Inflammatory macrophage treated with lipopolysaccharide for 4 hours (primary cell): ENCODE measurements around the gene MIF4GD.
"Not testable (repeated sequence)": the region's sequence is repeated elsewhere in the genome, so short reads cannot be mapped to it uniquely, and the experiment has no call there.

Experiments used
- DNase-seq: peaks from one replicate; pipeline ENCODE4 v3.0.0-alpha.2; 2020

MIF4GD gene

GRCh38 chr17:75257228-75257627 lies 13.8 kb downstream of the MIF4GD start:
- DNase-seq, result not testable (repeated sequence)

DNA sequence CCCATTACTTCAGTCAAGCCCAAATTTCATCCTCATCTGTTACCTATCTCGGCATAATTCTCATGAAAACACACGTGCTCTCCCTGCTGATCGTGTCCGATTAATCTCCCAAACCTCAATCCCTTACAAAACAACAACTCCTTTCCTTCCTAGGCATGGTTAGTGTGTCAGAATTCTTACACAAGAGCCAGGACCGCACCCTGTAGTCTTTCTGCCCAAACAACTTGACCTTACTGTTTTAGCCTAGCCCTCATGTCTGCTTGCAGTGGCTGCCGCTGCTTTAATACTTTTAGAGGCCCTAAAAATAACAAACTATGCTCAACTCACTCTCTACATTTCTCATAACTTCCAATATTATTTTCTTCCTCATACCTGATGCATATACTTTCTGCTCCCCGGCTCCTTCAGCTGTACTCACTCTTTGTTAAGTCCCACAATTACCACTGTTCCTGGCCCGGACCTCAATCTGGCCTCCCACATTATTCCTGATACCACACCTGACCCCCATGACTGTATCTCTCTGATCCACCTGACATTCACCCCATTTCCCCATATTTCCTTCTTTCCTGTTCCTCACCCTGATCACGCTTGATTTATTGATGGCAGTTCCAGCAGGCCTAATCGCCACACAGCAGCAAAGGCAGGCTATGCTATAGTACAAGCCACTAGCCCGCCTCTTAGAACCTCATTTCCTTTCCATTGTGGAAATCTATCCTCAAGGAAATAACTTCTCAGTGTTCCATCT lies 14.9 kb downstream of the MIF4GD start:
- DNase-seq, result peak; percentile 29

DNA sequence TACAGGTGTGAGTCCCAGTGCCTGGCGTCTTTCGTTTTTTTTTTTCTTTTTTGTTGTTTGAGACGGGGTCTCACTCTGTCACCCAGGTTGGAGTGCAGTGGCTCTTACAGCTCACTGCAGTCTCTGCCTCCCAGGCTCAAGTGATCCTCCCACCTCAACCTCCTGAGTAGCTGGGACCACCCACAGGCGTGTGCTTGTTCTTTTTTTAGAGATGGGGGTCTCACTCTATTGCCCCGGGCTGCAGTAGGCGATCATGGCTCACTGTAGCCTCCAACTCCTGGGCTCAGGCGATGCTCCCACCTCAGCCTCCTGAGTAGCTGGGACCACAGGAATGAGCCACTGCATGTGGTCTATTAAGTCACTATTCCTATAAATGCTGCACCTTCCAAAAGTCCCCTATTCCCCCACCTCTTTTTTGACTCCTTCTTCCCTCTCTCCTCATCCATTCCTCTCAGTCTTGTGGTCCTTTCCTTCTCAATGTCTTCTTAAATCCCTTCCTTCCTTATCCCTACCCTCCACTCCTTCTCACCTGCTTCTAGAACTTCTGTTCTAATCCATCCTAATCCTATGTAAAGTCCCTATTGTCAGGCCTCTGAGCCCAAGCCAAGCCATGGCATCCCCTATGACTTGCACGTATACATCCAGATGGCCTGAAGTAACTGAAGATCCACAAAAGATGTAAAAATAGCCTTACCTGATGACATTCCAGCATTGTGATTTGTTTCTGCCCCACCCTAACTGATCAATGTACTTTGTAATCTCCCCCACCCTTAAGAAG lies 18.8 kb downstream of the MIF4GD start:
- no peak for DNase-seq

- peak; percentile 74 for DNase-seq
Measured at GRCh38 chr17:75250009-75250471, 21.0 kb downstream of the MIF4GD start.

DNA sequence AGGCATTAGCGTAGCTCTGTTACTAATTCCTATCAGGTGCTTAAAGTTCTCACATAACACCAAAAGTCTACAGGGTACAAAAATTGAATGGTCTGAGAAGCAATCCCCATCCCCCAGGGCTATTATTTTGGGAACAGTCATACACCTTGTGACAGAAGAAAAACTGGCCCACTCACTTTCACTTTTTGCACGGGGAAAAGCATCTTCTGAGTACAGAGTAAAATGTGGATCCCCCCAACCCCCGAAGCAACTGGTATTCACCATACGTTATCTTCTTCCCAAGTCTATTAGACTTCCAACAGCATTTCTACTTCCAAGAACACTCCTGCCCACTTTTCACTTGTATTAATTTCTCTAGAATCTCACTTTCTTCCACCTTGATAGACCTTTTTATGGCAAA lies 21.5 kb downstream of the MIF4GD start:
- DNase-seq, result no peak

DNA sequence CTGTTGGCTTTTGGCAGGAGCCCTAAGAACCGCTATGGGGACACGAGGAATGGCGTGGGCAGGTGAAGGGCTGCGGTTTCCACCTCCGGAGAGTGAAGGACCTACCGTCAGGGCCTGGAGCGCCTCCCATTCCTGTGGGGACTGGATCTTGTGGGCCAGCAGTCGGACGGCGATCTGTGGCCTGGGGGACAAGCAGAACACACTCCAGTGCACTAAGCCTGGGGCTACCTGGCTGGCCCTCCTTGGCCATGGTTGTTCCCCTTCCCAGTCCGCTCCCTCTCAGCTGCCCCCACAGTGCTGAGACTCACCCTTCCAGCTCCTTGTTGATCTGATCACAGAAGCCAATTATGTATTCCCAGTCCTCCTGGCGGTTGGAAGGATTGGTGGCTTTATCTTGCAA lies 24.6 kb downstream of the MIF4GD start:
- no peak for DNase-seq

GRCh38 chr17:75245011-75245410 lies 26.0 kb downstream of the MIF4GD start:
- no peak for DNase-seq

DNA sequence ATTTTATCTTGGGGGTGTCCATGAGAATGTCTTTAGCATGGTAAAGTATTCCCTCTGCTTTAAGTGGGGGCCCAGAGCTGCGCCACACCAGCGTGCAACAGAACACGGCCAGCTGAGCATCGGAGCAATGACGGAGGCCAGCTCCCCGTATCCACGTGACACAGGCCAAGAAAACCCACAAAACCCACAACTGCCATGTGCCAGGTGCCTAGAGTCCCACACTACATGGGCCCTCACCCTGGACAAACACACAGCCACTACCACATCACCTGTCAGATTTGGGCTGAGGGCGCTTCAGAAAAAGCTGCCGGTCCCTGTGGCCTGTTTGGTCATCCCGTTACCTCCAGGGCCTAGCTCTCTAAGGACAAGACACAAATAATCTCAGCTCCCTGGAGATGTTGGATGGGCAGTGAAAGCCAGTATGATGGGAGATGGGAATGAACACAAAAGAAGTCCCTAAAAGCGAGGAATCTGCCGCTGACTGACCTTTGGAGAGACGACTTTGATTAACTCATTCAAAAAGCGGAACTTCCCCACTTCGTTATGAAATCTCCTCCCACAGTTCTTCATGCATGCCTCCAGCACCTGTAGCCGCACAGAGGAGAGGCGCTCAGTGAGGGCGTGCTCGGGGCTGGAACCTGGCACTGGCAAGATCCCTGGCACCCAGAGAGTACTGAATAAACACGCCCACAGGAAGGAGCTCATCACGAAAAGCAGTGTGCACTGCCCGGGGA lies 26.7 kb downstream of the MIF4GD start:
- DNase-seq, result peak; percentile 83

DNA sequence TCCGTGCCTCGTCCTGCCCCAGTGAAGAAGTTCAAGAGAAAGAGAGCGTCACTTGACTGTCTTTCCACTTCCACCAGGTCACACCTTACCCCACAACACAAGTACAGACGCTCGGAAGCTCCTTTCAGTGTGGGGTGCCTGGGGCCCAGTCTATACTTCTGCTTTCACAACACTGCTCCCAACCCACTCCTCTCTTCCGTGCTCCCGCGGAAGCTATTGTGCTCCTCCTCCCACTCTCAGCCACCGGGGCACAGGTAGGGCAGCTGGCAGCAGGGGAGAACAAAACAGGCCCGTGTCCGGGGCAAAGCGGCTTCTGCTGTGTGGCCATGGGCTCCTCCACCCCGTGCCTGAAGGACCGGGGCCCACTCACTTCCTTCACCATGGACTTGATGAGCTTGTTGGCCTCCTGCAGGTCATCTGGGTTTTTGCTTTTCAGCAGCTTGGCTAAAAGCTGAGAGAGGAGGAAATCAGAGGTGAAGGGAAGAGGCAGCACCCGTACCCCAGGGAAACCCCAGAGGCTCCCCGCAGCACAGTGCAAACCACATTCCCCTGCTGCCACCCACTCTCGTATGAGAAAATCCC lies 28.5 kb downstream of the MIF4GD start:
- peak; percentile 12 for DNase-seq

- DNase-seq, result no peak
Measured at GRCh38 chr17:75241996-75242460, 29.0 kb downstream of the MIF4GD start.

DNA sequence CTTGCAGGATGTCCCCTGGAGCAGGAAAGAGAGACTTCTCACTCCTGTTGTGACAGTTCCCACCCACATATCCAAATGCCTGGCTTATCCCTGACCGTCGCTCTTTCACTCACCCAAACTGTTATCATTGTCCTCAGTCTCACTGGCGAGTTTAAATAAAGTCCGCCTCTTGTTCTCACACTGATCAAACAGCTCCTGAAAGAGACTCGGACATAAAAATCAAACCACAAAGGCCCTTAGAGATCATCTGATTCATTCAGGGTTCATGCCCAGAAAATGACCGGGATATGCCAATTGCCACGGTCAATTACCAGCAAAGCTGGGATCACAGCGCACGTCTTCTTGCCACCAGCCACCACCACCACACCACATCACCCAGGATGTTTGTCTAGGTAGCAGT lies 29.5 kb downstream of the MIF4GD start:
- no peak for DNase-seq

DNA sequence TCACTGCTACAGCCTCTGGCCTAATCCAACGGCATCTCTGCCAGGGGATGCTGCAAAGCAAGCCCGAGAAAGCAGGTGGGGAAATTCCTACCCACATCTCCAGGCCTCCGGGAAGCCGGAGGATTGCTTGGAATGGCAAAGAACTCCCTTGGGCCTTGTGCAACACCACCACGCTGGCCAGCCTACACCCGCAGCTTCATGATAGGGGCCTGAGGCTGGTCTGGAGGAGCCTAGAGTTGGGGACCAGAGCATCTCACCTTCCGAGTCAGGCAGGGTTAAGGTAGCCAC lies 29.9 kb downstream of the MIF4GD start:
- DNase-seq, result no peak

DNA sequence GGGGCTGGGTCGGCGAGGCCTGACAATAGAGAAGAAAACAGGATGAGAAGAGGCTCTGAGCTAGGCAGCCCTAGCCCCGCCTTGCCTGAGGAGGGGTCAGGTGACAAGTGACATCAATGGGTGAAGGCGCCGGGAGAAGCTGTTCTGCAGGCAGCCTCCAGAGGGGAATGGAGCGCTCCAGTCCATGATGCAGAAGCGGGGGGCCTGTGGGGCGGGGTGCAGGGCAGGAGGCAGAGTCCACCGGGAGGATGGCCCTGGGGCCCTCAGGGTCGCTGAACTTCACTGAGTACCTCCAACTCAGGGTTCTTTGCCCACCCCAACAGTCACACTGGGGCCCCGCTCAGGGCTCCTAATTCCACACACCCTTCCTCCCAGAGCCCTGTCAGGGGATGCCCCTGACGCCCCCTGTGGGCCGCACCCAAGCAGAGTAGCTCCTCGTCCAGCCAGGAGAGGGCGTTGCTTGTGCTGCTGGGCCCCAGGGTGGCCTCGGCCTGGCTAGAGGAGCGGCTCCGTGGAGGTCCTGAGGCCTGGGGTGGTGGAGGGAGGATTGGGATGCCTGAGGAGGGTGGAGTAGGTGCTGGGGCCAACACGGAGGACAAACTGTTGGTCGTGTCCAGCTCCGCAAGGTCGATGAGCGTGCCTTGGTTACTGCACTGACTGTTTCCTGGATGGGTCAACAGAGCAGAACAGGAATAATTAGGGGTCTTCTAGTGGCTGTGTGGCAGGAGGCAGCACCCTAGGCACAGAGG lies 30.5 kb downstream of the MIF4GD start:
- DNase-seq, result peak; percentile 45

DNA sequence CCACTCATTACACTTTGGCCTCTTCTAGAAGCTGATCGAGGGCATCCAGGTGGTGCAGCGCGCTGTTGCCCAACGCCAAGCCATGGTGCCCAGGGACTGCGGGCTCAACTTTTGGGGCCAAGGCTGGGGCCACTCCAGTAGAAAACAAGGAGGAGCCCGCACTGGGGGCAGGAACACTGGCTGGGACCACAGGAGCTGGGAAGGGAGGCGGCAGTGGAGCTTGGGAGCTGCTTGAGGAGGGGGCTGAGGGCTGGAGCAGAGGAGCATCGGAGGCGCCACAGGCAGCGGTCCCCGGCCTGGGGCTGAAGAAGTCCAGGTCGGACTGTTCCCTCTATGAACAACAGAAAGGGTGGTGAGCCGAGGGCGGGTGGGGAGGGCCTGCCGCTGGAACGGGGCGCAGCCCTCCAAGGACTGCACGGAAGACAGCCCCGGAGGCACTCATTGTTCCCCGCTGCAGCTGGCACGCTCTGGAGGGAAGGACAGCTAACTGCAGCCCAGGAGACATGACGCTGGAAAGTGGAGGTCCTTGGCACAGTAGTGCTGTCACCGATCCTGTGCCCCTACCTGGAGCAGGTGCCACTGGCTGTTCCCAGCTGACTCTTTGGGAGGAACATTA lies 31.1 kb downstream of the MIF4GD start:
- no peak for DNase-seq

DNA sequence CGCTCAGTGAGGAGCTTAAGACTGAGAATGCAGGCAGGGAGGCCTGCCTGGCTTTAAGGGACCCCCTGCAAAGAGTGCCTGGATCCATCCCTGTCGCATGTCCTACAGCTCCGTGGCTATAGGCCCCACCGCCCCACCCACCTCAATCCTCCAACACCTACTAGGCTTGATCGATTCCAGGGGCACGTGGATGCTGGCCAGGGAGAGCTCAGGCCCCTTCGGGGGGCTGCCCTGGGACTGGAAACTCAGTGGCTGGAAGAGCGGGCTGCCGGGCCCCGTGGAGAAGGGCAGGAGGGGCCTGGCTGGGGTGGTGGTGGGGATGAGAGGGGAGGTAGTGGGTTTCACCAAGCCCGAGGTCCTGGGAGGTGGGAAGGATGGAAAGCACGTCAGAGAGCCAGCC lies 31.8 kb downstream of the MIF4GD start:
- no peak for DNase-seq

DNA sequence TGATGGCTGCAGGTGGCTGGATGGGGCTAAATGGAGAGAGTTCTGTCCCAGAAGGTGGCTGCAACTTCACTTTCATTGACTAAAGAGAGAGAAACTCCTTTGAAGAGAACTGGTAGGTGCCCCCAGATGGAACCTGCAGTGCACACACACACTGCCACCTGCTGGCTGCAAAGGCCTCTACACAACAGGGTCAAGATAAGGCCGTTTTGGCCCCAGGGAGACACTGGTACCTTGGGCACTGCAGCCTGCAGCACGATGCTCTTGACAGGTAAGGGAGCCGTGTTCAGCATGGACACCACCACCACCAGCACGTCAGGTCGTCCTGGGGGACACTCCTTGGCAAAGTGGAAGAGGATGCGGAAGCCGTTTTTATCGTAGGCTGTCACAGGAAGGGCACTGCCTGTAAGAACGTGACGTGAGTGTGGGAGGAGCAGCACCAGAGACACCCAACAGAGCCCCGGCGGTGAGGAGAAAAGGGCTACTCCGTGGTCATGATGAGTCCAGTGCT lies 32.3 kb downstream of the MIF4GD start:
- DNase-seq, result peak; percentile 68

DNA sequence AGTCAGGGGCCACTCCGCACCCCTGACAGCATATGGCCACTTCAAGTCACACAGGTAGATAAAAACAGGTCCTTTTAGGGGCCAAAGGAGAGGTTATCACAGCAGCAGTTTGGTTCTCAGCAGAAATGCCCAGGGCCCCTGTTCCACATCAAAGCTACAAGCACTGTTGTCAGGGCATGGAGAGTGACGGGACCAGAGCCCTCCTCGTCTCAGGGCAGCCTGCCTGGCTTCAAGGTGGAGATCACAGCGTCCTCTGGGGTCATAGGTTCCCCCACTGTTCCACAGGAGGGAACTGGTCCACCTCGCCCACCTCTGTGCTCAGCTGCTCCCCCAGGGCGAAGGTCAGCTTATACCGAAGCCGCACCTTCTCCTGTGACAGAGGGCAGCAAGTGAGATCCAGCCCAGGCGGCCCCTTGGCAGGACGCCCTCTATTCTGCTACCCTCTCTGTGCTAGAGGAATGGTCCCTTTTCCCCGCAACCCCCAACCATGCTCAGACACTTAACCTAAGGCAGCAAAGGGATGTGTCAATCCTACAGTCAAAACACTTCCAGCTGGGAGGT lies 32.9 kb downstream of the MIF4GD start:
- no peak for DNase-seq

DNA sequence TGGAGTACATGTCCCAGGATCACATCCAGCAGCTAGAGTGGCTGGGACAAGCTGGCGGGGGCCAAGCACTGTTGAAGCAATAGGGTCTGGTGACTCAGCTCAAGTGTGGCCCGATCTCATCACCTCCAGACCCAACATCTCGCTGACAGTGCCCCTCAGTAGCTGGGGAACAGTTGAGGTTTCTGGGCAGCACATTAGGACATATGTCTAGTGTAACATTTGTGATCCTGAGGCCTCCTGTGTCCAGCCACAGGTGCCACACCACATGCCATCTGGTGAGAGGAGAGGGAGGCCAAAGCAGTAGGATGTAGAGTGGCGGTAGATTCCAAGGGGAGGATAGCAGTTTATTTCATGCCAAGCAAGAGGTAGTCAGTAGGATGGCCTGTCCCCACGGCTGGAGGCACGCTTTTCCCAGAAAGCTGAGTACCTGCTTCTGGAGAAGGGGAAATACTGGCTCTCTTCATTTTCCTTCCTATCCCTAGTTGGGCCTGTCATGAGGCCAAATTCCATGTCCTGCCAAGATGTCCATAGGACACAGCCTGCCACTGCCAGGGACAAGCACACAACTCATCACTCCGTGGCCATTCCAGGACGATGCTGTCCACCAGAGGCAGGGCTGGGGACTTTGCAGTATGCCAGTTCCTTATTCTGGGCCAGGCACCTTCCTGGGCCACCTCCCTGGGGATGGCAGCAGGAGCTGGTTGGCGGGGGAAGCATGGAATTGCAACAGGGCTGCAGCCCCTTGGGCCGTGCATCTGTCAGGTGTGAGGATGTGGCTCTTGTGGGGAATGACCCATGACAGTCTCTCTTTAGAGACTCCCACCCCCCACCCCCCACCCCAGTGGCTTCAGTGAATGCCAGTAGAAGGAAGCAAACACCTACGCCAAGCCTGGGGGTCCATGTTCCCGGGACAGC lies 33.7 kb downstream of the MIF4GD start:
- no peak for DNase-seq

- DNase-seq, result no peak
Measured at GRCh38 chr17:75232786-75233185, 38.2 kb downstream of the MIF4GD start.

DNA sequence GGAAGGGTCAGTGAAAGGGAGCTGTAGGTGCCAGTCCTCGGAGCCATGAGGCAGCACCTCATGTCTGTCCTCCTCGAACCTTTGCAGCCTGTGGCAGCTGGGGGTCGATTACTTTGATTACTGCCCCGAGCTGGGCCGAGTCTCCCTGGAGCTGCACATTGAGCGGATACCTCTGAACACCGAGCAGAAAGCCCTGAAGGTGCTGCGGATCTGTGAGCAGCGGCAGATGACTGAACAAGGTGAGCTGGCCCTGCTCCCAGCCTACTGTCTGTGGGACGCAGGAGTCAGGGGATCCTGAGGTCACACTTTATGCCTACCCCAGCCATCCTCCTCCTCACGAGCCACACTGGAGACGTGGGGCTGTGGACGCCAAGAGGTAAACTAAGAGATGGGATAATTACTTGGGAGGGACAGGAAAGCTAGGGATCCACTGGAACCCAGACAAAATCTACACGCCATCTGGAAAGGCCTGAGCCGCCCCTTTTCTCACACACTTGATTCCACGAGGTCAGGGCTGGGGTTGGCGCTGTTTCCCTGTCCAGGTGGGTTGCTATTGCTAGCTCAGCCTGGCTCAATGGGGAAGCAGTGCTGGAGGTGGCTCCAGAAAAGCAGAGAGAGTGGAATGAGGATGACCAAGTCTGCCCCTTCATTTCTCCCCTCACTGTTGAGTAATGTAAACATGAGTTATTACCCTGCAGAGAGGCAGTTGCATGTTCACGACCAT lies 39.1 kb downstream of the MIF4GD start:
- no peak for DNase-seq
